DMS153 treated with DMSO at 0.1 percent for 48 hours (cell line): ENCODE measurements around the gene MORN5.

ENCODE experiments used
- DNase-seq: peaks from one replicate; lab custom pipeline; 2025; ENCODE audit not compliant: unreplicated experiment; lab: John Stamatoyannopoulos, UW

The MORN5 gene

GRCh38 chr9:122124528-122124927 is 35.2 kb upstream of the MORN5 start:
- DNase-seq = no peak

DNA sequence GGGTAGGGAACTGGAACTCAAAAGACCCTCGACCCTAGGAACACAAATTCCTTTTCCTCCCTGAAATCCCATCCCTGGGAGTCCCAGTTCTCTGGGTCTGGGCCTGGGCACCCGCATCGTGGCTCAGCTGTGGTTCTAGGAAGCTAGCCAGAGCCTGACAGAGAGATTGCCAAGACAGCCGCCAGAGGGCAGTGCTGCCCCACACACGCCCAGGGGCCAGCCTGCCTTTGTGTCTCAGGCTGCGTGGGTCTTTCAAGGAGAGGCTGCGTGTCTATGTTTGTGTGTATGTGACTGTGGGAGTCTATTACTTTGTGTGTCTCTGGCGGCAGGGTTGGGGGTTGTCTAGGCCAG is 34.6 kb upstream of the MORN5 start:
- DNase-seq = peak; percentile 22

GRCh38 chr9:122125509-122126330 is 34.0 kb upstream of the MORN5 start:
- DNase-seq = no peak

- no peak for DNase-seq
These were observed 33.1 kb upstream of the MORN5 start for GRCh38 chr9:122126331-122127261.

DNA sequence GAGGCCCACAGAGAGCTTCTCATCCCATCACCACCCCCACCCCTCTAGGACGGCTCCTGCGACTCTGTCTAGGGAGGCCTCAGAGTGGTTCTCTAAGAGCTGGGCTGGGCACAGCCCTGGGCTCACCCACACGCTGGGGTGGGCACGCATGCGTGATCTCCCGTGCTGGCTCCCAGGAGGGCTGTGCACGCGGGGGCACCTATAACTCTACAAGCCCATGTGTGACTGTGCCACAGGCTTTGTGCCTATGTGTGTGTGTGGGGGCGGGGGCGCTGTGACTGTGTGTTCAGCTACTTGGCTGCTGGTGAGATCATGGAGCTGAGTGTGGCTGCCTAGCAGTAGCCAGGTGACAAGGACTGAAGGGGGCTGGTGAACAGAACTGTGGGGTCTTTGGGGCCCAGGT is 32.3 kb upstream of the MORN5 start:
- no peak for DNase-seq

DNA sequence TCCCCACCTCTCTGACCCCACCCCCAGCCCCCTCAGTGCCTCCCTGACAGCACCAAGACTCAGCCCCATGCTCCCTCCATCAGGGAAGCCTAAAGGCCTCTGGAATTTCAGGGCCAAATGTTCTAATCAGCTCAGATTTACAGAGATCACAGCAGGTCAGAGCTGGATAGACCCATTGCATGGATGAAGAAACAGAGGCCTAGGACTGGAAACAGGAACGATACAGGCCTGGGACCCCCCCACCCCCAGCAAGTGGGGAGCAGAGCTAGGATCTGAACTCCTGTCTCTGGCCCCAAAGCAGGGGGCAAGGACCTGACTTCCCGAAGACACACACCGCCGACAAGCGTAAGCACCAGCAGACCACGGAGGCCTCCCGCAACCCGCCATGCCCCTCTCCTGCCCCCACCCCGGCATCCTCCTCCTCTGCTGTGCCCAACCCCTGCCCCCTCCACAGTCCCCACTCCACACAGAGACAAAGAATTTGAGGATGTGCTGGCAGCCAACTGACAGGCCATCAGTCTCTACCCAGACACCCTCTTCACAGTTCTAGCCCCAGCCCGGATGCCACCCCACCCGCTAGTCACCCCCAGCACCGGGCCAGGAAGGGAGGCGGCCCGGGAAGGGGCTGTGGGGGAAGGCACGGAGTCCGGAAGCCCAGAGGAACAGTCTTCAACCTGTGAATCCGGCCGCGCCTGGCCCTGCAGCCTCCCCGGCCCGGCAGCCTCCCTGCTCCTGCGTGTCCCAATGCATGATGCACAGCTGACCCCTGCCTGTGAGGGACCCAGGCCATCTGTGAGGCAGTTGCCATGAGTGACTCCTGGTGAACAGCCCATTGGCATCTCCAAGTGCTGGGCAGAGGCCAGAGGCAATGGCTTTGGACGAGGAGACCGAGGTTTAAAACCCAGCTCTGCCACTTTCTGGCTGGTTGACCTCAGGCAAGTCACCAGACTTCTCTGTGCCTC is 31.4 kb upstream of the MORN5 start:
- no peak for DNase-seq

- no peak for DNase-seq
These were observed 30.8 kb upstream of the MORN5 start for GRCh38 chr9:122128969-122129343.

- no peak for DNase-seq
These were observed 29.7 kb upstream of the MORN5 start for GRCh38 chr9:122129969-122130368.

DNA sequence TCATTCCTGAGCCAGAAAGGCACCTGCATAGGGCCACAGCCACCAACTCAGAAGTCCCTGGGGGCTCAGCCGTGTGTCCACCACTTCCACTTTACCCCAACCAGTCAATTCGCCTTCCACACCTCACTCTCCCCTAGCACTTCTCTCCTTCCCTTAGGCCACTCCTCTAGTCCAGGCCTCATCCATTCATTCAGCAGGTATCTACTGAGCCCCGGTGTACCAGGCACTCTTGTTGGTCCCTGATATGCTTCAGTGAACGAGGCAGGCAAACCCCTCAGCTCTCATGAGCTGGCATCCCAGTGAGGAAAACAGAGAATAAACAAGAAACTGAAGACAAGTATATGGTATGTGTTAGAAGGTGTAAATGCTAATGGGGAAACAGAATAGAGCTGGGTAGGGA is 28.9 kb upstream of the MORN5 start:
- no peak for DNase-seq

DNA sequence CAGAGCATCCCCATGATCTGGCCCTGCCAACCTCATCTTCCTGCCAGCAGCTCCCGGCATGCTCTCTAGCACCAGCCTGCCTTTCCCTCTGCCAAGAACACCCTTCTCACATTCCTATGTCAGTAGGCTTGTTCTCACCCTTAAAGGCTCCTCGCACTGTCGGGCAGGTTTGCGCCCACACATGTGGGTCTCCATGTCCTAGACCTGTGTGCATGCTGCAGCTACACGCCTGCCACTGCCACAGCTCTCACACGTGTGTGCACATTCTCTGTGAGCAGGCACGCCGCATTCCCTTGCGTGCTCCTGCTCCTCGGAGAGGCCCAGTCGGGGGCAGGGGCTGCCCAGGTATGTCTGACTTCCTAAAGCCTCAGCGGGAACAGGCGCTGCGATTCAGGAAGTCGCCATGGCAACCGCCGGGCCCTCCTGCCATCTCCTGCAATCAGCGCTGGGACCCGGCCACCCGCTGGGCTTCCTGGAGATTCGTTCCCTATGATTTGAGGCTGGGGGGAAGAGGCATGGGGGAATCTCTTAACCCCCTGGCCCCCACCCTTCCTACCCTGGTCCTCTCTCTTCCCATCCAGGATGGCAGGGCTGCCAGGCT is 28.2 kb upstream of the MORN5 start:
- no peak for DNase-seq

- no peak for DNase-seq
These were observed 27.2 kb upstream of the MORN5 start for GRCh38 chr9:122132539-122132938.

DNA sequence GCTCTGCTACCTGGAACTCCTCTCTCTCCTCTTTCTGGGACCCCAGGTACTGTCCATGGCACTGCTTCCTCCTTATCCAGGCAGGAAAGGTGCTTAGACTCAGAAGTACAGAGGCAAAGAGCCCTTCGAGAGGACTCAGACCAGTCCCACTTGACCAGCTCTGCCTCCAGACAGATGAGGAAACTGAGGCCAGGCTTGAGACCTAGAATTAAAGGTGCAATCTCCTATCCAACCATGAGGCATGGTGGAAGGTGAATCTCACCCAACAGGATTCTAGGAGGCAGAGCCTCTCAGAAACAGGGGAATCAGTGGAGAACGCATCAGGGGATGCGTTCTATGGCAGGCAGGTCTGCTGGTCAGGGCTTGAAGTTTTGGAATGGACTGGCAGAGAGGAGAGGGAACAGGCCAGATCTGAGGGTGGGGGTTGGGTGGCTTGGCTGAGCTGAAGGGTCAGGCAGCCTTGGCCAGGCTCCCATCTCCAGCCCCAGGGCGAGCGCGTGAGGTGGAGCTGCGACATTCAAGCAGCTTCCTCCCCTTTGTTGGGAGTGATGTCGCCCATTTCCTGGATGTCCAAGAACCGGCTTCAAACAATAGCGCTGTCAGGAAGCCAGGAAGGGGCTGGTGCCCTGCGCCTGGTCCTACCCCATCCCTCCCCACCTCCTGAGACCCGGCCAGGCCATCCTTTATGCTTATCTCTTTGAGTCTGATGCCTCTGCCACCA is 26.3 kb upstream of the MORN5 start:
- no peak for DNase-seq

DNA sequence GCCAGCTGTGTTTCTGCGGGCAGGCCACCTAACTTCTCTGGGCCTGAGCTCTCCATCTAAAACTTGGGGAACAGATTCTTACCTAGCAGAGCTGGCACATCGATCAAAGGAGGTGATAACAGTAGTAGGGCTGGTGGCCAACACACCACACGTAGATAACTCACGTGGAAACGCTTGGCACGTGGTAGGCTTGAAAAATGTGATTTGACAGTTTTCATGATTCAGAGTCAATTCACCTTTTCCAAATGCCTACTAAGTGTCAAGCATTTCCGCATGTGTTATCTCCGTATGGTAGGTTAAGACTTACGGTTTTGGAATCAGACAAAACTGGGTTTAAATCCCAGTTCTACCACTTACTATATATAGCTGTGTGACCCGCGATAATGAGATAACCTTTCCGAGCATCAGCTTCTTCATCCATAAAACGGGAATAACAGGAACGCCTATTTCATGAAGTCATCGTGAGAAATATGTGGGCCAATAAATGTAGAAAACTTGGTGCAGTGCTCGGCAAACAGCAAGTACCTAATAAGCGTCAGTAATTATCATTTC is 25.6 kb upstream of the MORN5 start:
- DNase-seq = no peak

DNA sequence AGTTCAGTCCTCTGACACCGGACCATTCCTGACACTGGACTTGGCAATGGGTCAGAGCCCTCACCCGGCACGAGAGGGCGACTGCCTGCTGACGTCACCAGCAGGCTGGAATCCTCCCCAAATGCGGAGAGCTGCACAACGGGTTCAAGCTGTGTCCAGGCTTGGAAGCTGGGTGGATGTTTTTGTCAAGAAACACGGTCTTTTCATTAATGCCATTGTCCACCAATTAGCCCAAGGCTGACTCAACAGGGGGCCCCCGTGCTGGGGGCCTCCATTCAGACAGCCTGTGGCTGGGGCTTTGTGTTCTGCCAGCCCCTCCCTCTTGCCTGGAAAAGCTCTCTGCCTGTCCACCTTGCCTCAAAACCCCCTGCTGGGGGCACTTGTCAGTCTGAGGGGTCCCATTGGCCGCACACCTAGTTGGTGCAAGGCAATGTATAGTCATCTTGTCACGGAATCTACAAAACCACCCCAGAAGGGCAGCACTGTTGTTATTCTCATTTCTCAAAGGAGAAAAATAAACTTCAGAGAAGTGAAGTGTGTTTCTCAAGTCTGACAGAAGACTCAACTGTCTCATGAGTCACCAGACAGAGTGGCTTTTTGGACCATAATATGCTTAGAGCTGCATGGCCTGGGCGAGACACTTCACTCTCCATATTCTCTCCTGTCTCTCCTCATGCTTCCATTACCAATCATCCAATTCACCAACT is 24.7 kb upstream of the MORN5 start:
- DNase-seq = no peak

GRCh38 chr9:122135529-122135859 is 24.2 kb upstream of the MORN5 start:
- no peak for DNase-seq

- DNase-seq = no peak
These were observed 21.0 kb upstream of the MORN5 start for GRCh38 chr9:122138560-122139268.

GRCh38 chr9:122140368-122141193 is 19.1 kb upstream of the MORN5 start:
- no peak for DNase-seq

DNA sequence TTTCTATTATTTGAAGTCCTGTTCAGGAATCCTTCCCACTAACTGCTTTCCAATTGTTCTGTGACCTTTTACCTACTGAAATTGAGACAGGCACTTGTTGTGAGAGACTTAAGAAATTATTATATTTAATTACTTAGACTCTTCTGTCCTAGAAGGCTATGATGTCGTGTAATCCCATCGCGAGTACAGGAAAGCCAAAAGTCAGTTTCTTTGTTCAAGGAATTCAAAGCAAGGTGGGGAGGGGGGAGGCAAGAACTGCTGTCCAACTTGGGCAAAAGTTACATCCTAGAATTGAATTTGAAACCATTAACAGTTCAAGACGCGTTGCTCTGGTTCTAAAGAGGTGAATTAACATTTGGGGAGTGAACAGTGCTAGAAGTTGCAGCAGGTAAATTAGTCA is 18.0 kb upstream of the MORN5 start:
- DNase-seq = no peak
